Measurements from ENCODE around the gene POLN.
"Not testable (repeated sequence)": the region's sequence is repeated elsewhere in the genome, so short reads cannot be mapped to it uniquely, and the experiment has no call there.

POLN gene

GRCh38 chr4:2036327-2036726, 205.6 kb downstream of the POLN start:
- H3K4me3 ChIP-seq (ENCODE audit: low read depth, low read length), result no peak overlapping the region
- no peak for TF ChIP-seq CTCF (IDR thresholded peaks at IDR 0.05; ENCODE audit: insufficient read depth, low read depth, low read length, missing control alignments)
- no peak for DNase-seq (ENCODE audit: low read depth)

- H3K4me3 ChIP-seq (ENCODE audit: low read depth, low read length); DNase-seq (ENCODE audit: low read depth): not testable (repeated sequence)
These were observed 210.8 kb downstream of the POLN start for GRCh38 chr4:2031161-2031560.

- H3K4me3 ChIP-seq (ENCODE audit: low read depth, low read length); DNase-seq (ENCODE audit: low read depth): not testable (repeated sequence)
These were observed 214.8 kb downstream of the POLN start for GRCh38 chr4:2027120-2027519.

- TF ChIP-seq CTCF (IDR thresholded peaks at IDR 0.05; ENCODE audit: insufficient read depth, low read depth, low read length, missing control alignments), result no peak
- no peak for DNase-seq (ENCODE audit: low read depth)
- H3K4me3 ChIP-seq (ENCODE audit: low read depth, low read length), result no peak overlapping the region
These were observed 216.1 kb downstream of the POLN start for GRCh38 chr4:2025817-2026216.

GRCh38 chr4:2024683-2025082, 217.2 kb downstream of the POLN start:
- no peak for TF ChIP-seq CTCF (IDR thresholded peaks at IDR 0.05; ENCODE audit: insufficient read depth, low read depth, low read length, missing control alignments)
- no peak for DNase-seq (ENCODE audit: low read depth)
- no peak overlapping the region for H3K4me3 ChIP-seq (ENCODE audit: low read depth, low read length)

Data from GM12865 (cell line).